HG03103 (cell line): ENCODE measurements around the gene TPCN1.

ENCODE experiments used
- ATAC-seq: cut with Tn5 transposase; IDR thresholded peaks from one replicate; pipeline ENCODE4 v1.9.1; 2021; ENCODE audit warnings: low read depth; ENCODE audit not compliant: unreplicated experiment

TPCN1 gene

DNA sequence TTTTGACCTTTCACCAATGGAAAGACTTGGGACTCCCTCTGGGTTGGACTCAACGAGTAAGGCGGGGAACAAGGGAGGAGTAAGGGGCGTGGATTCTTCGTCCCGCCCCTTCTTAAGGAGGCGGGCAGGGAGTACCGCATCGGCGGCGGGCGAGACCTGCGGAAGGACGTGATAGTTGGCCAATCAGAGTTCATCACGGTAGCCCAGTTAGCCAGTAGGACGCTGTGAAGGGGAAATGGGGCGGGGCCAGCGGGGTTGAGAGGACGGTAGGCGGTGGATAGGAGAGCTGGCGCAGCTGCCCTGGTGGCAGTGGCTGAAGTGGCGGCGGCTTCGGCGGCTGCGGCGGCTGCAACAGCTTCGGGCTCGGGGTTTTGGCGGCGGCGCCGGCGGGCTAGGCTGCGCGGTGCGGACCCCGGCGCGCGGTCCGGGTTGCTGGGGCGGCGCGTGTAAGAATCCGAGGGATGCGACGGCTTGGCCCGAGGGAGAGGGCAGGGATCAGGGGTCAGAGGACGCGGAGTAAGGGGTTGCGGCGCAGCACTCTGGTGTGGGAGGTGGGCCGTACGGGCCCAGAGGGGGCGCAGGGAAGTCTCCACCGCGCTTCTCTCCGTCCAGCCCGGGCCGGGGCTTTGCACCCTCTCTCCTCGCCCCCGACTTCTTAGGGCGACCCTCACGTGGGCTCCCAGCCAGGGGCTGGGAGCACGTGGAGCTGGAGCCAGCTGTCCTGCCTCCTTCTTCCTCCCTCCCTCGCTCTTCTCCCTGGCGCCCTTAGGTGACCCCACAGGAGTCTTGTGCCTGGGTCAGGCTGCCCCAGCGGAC is at the start of gene TPCN1:
TPCN1 (plus strand) TSS at position 284 of the 816 bp plus-strand sequence. CDS start 5,389 bp downstream, outside the sequence.
- peak; percentile 87 for ATAC-seq

DNA sequence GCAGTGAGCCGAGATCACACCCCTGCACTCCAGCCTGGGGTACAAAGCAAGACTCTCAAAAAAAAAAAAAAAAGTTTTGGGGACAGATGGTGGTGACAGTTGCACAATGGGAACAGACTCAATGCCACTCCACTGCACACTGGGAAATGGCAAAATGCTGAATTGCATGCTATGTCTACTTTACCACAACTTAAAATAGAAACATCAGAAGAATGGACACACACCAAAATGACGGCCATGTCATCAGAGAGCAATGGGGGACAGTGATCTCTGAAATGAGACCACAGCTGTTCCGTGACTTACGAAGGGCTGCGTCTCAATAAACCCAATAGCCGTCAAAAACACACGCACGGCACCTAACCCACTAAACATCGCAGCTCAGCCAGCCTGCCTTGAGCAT is 49.7 kb upstream of the TPCN1 start:
- no peak for ATAC-seq

DNA sequence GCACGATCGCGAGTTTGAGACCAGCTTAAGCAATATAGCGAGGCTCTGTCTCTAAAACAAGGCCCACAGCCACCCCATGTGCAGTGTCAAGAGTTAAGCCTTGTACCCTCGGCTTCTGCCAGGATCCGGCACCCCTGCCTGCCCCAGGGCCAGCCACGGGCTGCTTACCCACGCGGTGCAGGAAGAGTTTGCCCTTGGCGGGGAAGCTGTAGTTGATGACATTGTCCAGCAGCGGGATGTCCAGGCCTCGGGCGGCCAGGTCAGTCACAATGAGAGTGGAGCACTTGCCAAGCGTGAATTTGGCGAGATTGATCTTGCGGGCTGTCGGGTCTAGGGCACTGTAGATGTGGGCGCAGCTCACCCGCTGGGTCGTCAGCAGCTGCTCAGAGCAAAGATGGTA is 49.1 kb upstream of the TPCN1 start:
- ATAC-seq, result no peak

DNA sequence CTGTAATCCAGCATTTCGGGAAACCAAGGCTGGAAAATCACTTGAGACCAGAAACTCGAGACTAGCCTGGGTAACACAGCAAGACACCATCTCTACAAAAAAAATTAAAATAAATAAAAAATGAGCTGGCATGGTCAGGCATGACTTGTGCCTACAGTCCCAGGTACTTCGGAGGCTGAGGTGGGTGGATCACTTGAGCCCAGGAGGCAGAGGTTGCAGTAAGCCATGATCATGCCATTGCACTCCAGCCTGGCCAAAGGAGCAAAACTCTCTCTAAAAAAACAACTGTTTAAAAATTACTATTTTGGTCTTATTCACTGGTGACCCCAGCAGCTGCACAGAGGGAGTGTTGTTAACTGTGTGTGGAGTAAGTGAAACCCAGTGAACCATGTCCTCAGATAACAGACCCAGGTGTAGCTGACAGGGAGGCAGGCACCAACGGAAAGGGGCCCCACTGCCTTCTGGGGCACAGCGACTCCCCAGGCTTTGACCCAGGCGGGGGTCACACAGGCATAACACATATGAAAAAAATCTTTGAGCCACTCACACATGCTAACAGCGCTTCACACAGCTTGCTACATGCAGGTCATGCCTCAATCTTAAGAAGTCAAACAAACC is 48.1 kb upstream of the TPCN1 start:
- no peak for ATAC-seq

DNA sequence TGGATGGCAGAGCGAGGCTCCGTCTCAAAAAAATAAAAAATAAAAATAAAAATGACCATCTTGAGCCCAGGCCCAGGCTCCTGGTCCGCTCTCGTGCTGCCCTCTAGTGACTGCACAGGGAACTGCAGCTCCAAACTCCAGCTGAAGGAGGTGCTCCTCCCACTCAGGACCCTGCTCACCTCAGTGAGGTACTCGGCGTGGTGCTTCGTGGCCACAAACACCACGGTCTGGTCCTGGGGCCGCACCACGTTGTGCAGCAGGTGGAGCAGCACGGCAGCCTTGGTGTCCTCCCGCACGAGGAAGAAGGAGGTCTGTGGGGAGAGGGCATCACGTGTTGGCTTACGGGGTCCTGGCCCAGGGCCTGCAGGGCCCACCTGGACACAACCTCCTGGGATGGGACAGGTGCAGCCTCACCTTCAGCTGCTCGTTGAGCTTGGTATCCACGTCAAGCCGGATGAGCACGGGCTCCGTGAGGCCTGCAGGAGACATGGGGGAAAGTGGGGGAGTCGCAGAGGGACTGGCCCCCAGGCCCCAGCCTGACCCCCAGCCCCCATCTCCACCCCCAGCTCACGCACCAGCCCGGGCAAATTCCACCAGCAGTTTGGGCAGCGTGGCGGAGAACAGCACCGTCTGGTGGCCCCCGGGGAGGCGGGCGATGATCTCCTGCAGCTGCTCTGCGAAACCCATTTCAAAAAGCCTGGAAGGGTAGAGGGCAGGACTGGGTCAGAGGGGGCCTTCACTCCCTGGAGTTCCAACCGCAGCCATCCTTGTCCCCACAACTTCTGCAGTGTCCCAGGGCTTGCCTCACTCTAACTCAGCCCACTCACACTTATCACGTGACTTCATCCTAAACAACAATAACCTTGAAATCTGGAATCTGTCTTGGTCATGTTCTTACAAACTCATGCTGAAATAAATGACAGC is 46.5 kb upstream of the TPCN1 start:
- ATAC-seq, result no peak

DNA sequence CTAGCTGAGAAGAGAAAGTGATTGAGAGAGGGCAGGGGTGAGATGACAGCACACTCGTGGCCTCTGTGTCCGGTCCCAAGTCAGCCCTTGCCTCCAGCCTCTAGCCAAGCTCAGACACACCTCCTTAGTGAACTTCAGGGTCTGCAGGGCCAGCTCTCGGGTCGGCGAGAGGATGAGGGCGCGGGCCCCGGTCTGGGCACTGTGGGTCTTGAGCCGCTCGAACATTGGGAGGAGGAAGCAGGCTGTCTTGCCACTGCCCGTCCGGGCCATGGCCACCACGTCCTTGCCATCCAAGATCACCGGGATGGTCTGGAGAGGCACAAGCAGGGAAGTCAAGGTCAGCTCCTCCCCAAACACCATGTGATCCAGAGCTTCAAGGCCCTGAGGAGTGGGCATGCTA is 42.2 kb upstream of the TPCN1 start:
- ATAC-seq, result no peak

DNA sequence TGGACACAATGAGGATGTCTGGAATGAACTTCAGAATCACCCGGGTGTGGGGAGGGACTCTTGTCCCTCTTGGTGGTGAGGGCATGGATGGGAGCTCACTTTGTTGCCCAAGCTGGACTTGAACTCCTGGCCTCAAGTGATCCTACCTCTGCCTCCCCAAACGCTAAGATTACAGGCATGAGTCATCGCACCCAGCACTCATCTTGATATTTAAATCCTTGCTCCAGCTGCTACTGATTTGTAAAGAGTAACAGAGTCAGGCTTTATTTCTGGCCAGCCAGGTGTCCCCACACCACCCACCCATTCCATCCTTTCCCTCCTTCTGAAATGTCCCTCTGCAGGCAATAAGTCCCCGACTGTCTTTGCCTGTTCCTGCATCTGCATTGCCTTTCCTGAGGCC is 40.9 kb upstream of the TPCN1 start:
- ATAC-seq, result no peak

DNA sequence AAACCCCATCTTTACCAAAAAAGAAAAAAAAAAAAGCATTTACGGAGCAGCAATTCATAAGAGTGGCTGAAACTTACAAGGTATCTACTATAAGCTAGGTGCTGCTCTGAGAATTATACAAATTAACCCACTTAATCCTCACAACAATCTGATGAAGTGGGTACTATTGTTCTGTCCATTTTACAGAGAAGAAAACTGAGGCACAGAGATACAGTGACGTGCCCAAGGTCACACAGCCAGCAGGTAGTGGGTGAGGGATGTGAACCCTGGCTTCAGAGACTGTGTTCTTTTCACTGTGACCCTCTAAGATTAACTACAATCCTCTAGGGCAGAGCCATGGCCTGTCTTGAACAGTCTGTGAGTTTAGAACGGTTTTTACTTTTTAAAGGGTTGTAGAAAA is 39.3 kb upstream of the TPCN1 start:
- ATAC-seq, result no peak

DNA sequence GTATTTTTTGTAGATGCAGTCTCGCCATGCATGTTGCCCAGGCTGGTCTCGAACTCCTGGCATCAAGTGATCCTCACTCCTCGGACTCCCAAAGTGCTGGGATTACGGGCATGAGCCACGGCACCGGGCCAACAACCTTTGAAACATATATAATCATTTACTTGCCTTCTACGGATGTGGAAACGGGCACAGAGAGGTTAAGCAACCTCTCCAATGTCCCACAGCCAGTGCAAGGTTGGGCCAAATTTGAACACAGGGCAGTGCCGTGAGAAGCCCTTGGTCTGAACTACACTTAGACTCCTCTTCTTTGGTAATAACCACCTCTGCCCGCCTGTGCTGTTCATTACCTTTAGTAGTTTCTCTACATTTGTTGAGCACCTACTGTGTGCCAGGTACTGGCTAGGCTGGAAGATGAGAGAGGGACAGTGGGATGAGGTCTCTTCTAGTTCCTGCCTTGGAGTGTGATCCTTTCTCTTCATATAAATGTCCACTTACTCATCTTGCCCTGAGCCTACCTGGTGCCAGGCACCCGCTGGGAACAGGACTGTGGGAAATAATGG is 38.2 kb upstream of the TPCN1 start:
- no peak for ATAC-seq

DNA sequence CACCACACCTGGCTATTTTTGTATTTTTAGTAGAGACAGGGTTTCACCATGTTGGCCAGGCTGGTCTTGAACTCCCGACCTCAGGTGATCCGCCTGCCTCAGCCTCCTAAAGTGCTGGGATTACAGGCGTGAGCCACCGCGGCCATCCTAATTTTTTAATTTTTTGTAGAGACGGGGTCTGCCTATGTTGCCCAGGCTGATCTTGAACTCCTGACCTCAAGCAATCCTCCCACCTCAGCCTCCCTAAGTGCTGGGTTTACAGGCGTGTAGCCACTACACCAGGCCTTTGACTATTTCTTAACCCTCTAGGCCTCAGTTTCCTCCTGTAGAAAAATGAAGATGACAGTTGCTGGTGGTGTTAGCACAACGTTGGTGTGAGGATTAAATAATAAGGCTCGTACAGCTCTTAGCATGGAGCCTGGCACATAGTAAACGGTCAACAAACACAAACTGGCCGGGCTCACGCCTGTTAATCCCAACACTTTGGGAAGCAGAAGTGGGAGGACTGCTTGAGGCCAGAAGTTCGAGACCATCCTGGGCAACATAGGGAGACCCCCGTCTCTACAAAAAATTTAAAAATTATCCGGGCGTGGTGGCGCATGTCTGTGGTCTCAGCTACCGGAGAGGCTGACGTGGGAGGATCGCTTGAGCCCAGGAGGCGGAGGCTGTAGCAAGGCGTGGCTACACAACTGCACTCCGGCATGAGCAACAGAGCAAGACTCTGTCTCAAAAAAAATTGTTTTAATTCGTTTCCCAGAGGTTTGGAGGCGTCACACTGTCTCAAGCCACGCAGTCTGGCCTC is 37.0 kb upstream of the TPCN1 start:
- peak; percentile 31 for ATAC-seq

DNA sequence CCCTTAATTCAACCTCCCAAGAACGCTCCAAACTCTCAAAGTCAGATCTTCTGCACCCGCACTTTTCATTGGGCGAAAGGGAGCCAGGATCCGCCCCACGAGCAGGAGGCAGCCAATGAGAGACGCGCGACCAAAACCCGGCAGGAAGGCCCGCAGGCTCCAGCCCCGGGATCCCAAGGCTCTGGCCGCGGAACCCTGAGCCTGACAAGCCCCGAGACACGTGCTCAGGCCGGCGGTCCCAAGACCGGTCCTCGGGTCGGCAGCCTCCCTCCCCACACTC is 36.4 kb upstream of the TPCN1 start:
- peak; percentile 72 for ATAC-seq

DNA sequence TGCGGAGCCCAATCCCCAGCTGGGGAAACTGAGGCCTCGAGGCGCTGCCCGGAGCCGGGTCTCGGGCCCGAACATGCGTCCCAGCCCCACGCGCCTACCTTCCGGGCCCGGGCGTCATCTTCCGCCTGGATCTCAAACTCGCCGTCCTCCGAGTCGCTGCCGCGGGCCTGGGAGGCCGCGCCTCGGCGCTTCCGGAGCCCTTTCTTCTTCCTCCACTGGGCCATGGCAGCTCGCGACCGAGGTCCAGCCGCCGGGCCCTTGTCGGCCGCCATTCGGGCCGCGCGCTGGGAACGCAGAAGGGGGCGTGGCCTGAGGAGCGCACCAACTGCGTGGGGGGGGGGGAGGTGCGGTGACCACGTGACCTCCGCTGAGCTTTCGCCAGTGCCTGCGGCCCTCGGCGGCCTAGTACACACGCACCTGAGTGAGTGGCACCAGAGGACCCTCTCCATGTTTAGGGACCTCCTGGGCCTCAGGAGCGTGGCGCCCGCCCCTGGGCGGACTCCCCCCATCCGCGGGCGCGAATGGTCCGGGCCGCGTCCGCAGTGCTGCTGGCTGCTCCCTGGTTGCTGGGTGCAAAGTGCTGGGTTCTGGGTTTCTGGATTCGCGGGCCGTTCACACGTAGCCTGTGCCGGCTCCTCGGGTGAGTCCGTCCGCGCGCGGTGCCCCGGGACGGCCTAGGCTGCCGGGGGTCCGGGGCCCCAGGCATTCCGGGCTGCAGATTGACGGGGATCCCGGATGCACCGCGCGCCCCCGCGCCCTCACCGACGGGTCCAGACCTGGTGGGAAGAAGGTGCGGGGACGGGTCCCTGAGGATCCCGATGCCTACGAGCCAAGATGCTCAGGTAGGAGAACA is 35.9 kb upstream of the TPCN1 start, which contains the start of the genes DDX54 and RITA1:
DDX54 (minus strand) TSS at position 299 of the 853 bp plus-strand sequence; CDS start at position 272, 27 bp downstream.
RITA1 (plus strand) TSS at position 542 of the 853 bp plus-strand sequence. CDS start 1,026 bp downstream, outside the sequence.
- peak; percentile 40 for ATAC-seq

DNA sequence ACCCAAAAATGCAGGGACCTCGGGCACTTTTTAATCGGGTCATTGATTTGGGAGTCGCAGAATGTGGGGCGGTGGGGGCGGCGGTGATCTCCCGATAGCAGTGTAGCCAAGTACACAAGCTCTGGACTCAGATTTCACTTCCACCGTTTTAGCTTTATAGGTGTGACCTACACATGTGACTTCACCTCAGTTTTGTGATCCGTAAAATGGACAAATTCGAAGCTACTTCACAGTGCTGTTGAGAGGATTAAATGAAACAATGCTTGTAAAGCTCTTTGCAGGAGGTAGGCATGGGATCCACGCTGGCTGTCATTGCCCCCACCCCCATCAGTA is 35.3 kb upstream of the TPCN1 start:
- no peak for ATAC-seq

DNA sequence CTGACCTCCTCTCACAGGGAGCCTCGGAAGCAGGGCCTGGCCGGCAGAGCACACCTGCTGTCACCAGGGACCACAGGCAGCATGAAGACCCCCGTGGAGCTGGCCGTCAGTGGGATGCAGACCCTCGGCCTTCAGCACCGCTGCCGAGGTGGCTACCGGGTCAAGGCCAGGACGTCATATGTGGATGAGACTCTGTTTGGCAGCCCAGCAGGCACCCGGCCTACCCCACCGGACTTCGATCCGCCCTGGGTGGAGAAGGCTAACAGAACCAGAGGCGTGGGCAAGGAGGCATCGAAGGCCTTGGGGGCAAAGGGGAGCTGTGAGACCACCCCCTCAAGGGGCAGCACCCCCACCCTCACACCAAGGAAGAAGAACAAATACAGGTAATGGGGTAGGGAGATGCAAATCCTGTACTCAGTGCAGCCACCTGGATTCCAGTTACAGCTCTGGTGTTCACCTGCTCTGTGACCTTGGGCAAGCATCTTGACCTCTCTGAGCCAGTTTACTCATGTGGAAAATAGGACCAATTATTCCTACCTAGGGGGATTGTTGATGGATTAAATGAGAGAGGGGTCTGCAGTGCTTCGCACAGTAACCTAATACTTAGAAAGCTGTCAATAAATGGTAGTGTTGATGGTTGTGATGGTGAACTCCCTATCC is 34.5 kb upstream of the TPCN1 start:
- ATAC-seq, result no peak

DNA sequence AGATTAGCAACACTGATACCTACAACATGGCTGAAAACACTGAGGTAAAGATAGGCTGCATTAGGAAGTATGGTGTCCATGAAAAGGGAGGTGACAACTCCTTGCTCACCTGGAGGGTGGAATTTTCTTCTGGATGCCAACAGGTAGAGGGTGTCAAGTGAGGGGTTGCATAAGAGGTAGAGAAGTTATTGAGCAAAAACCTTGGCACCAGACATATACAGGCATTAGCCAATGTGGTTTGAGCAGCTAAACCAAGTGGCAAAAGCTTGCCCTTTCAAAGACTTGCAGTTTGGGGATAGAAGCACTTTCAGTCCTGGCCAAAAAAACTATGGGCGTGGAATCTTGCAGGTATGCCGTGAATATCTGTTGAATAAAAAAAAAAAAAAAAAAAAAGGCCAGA is 31.9 kb upstream of the TPCN1 start:
- no peak for ATAC-seq

DNA sequence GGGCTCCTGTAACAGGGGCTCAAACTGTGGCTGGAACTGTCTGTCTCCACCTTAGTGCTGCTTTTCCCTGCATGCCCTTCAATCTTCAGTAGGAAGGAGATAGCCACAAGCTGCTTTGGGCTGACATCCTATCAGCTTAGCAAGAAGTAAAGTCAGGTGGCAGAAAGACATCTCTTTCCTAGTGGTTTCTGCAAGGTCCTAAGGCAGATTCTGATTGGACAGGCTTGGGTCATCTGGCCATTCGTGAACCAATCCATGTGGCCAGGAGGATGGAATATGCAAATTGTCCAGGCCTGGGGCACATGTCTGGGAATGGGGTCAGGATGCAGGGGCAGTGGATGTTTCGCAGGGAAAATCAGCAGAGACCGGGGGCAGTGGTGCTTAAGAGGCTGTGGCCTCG is 30.5 kb upstream of the TPCN1 start:
- ATAC-seq, result no peak

DNA sequence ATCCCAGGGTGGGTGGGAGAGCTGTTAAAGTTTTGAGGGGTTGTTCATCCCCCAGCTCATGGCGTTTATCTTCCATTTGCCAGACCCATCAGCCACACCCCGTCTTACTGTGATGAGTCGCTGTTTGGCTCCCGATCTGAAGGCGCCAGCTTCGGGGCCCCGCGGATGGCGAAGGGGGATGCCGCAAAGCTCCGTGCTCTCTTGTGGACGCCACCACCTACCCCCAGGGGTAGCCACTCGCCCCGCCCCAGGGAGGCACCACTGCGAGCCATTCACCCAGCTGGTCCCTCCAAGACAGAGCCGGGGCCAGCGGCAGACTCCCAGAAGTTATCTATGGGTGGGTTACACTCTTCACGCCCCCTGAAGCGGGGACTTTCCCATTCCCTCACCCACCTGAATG is 30.0 kb upstream of the TPCN1 start:
- no peak for ATAC-seq

DNA sequence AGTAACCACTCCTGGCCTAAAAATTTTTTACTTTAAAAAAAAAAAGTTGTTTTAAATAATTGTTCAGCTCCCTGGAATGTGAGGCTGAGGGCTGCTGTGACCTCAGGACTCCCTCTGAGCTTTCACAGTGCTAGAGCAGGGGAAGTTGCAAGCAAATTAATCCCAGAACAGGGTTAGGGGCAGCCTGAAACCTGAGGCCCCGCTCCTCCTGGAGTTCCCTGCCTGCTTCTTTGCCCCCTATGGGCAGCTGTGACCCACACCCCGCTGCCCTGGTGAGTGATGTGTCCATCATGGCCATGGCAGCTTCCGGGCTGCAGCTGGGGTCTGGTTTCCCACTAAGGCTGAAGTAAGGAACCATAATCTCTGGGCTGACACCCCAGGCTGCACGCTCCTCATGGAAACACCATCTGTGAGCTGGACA is 26.3 kb upstream of the TPCN1 start:
- no peak for ATAC-seq

DNA sequence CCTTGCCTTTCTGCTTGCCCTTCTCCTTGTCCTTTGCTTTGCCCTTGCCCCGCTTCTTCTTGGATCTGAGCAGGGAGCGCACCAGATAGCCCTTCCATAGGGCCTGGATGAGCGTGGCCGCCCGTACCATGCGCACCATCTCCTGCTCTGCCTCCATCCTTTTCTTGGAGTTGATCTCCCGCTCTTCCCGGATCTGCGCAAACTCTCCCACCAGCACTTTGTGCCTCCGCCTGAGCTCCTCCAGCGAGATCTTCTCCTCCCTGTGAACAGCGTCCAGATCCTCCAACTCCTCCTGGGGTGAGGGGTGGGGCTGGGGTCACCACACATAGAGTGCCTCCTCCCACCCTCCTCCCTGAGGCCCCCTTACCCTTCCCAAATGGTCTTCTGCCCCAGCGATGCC is 25.7 kb upstream of the TPCN1 start:
- no peak for ATAC-seq
